ENCODE data around the gene TUSC2.

- TF ChIP-seq CTCF (IDR thresholded peaks at IDR 0.05; ENCODE audit: insufficient read depth, low read depth, low read length) (no peak), EZH2 (IDR thresholded peaks at IDR 0.05; ENCODE audit: insufficient read depth, low read length) (no peak)
Measured at GRCh38 chr3:50286322-50287227, 41.4 kb downstream of the TUSC2 start.
